GM20000 (cell line): Measurements from ENCODE around the gene WTIP.

Experiments
- DNase-seq: peaks from one replicate; pipeline ENCODE4 v3.0.0; 2012; ENCODE audit warnings: low spot score
- CTCF ChIP-seq: IDR thresholded peaks from 2 replicates; pipeline ENCODE4 v1.5.1; 2012; ENCODE audit warnings: mild to moderate bottlenecking, control low read depth; ENCODE audit errors: extremely low read depth, missing control alignments

WTIP gene

DNA sequence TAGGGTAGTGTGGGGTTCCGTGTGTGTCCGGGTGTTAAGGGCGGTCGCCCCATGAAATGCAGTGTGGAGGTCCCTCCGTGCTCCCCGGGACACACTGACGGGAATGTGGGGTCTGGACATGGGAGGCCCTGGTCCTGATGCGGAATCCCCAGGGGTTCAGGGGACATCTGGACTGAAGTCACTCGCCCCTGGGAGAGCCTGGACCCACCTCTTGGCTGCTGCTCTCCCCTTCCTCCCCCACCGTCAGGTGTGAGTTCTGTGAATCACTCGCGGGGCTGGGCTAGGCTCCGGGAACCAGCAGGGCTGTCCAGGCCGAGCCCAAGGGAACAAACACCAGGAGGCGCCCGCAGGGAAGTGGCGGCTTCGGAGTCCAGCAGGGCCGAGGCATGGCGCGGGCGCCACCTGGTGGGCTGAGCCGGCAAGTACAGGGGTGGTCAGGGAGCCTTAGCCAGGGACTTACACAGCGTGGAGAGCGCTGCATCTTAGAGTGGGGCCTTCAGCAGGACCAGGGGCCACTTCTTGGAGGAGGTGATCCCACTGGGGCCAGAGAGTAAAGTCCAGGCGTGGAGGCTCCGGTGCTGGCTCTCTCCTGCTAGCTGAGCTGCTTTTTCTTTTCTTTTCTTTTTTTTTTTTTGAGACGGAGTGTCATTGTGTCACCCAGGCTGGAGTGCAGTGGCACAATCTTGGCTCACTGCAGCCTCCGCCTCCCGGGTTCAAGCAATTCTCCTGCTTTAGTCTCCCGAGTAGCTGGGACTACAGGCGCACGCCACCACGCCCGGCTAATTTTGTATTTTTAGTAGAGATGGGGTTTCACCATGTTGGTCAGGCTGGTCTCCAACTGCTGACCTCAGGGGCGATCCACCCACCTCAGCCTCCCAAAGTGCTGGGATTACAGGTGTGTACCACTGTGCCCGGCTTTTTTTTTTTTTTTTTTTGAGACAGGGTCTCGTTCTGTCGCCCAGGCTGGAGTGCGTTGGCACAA lies 20.1 kb downstream of the WTIP start:
- peak; percentile 99 for TF ChIP-seq CTCF
- DNase-seq: peak; percentile 95

DNA sequence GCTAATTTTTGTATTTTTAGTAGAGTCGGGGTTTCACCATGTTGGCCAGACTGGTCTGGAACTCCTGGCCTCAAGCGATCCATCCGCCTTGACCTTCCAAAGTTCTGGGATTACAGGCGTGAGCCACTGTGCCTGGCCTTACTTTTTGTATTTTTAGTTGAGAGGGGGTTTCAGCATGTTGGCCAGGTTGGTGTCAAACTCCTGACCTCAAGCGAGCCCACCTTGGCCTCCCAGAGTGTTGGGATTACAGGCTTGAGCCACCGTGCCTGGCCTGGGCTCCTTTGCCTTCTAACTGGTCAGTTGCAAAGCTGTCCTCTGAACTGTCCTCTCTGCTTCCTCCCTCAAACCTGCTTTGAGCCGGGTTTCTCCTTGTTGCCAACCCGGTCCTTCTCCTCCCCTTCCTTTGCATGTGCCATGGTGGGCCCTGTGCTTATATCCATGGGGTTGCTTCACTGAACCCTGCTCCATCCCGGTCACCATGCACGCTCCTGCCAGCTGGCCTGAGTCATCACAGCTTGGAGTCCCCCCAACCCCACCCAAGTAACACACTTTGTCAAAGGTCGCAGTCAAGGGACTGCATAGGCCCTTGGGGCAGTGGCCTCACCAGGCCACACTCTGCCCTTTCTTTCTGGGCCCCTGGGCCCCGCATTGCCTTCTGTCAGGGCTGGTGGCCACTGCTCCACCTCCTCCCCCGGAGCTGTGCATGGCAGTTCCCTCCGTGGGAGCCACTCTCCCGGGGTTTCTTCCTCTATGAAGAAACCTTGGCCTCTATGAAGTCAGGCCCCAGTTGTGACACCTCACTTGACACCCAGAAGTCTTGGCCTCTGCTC lies 21.2 kb downstream of the WTIP start:
- DNase-seq: peak; percentile 9
- no peak for TF ChIP-seq CTCF

GRCh38 chr19:34503531-34504272 lies 22.1 kb downstream of the WTIP start:
- peak; percentile 6 for DNase-seq
- TF ChIP-seq CTCF: no peak

DNA sequence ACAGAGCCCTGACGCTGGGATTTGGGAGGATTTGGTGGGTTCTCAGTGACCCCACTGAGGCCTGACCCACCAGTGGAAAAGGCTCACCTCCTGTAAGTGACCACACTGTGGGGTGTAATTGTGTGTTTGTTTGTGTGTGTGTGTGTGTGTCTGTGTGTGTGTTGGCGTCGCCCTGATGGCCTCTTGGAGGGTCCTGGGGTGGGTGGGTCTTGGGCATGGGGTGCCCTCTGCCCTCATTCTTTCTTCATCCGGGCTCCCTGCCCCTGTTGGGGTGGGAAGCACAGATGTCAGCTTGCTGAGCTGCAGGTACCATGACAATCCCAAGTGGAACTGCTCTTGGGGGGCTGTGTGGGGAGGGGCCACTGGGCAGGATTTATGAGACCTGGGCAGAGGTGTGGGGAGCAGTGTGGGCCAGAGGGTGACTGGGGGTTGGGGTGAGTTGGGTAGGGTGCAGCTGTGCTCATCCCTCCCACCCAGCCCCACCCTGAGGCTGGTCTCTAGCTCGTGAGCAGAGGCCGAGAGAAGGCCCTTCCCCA lies 22.8 kb downstream of the WTIP start:
- DNase-seq: no peak
- no peak for TF ChIP-seq CTCF

GRCh38 chr19:34504809-34505291 lies 23.3 kb downstream of the WTIP start:
- no peak for DNase-seq
- TF ChIP-seq CTCF: no peak

- TF ChIP-seq CTCF: no peak
- no peak for DNase-seq
Observed at GRCh38 chr19:34505321-34506025, 23.9 kb downstream of the WTIP start.
